Breast epithelium (tissue), 4 donors: Measurements from ENCODE around the gene PTGR3. TPM values are rescaled to one million over a fixed set of nuclear protein-coding genes. Genes with fewer than 3 reads are reported as not detected.
A peak's percentile ranks its signal among the peaks of the same experiment; 100 is the strongest.

Experiments used
- DNase-seq, 2 donors: peaks; one replicate each; pipeline ENCODE4 v3.0.0-alpha.2; 2019; ENCODE audit warnings: low spot score in 2 of 2
- H3K27ac ChIP-seq, 2 donors: fragments of 200-600 bp; sonication (generic) in 1 of 2; one replicate each; pipeline ENCODE4 v1.5.1; 2016 to 2019; ENCODE audit warnings: mild to moderate bottlenecking in 1 of 2
- H3K27me3 ChIP-seq, 2 donors: fragments of 200-600 bp; sonication (generic) in 1 of 2; one replicate each; pipeline versions ENCODE4 v1.5.1 to v1.6.0; 2017 to 2019; ENCODE audit warnings: control low read depth in 1 of 2, mild to moderate bottlenecking in 1 of 2
- H3K36me3 ChIP-seq: fragments of 200-600 bp; one replicate; pipeline ENCODE4 v1.5.1; 2019
- H3K4me1 ChIP-seq, 2 donors: fragments of 200-600 bp; sonication (generic); one replicate each; pipeline ENCODE4 v1.5.1; 2016 to 2019; ENCODE audit warnings: control low read depth in 1 of 2
- H3K4me3 ChIP-seq, 3 donors: fragments of 200-600 bp; sonication (generic); 1 replicate in 2 of 3; 2 replicates in 1 of 3; pipeline ENCODE4 v1.5.1; 2016 to 2019; ENCODE audit warnings: mild to moderate bottlenecking in 3 of 3, moderate library complexity in 2 of 3
- H3K9me3 ChIP-seq, 2 donors: fragments of 200-600 bp; sonication (generic) in 1 of 2; one replicate each; pipeline ENCODE4 v1.5.1; 2016 to 2019; ENCODE audit warnings: control low read depth in 1 of 2
- CTCF ChIP-seq, 3 donors: fragments of 450-650 bp; IDR thresholded peaks; one replicate each; pipeline ENCODE4 v1.5.1; 2016 to 2017; ENCODE audit warnings: antibody characterized with exemption in 3 of 3, mild to moderate bottlenecking in 3 of 3, moderate library complexity in 3 of 3
- POLR2A ChIP-seq: fragments of 450-650 bp; IDR thresholded peaks from one replicate; pipeline ENCODE4 v1.6.1; 2016; ENCODE audit warnings: antibody characterized with exemption, mild to moderate bottlenecking, moderate library complexity
- POLR2AphosphoS5 ChIP-seq, 3 donors: sonication (generic); formaldehyde crosslinking; IDR thresholded peaks; one replicate each; pipeline ENCODE4 v1.6.1; 2017; ENCODE audit warnings: antibody characterized with exemption in 3 of 3
- intact Hi-C: fragments of 100-400 bp; cut with DNase I; formaldehyde crosslinking; loops from one replicate; pipeline ENCODE4 v1.15.1; 2023; ENCODE audit warnings: low total_unique reads
- total RNA-seq, 3 donors: library from RNA; depleted of rRNA; stranded (reverse); fragments of >200 nt; gene quantifications; one replicate each; pipeline ENCODE4 v1.1.0, GENCODE V29; 2016

PTGR3 gene
- total RNA-seq, 3 donors from 2014 or later: 21.3 to 32.9 (median 22.9) TPM

DNA sequence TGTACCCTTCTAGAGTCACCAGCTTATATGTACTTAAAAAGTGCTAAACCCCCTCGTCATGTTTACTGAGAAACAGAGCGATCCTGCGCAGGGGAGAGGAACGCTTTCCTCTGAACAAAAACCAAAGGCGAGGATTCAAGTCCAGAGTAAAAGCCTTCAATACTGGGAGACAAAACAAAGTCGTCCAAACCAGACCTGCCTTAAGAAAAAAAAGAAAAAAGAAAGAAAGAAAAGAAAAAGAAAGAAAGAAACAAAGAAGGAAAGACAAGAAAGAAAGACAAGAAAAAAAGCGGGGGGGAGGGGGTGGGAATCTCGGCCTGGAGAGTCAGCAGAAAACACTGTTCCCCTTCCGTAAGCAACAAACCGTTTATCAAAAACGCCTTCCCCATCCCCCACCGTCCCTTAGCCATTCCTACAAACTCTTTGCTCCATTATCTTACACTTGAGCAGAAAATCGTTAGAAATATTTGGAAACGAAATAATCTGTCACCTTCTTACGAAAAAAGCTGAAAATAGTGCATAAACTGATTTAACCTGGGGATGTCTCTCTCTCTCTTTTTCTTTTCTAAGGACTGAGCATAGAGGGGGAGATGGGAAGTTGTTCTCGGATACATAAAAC lies 3.3 kb downstream of the PTGR3 start:
- peak overlapping the region; percentile 60 to 87 for H3K27ac ChIP-seq
- no peak for DNase-seq
- peak overlapping the region; percentile 43 to 61 (median 52) for H3K4me3 ChIP-seq
- H3K4me1 ChIP-seq: no peaks in the 10 kb centered on the region
- intact Hi-C loops: no loop called here
- H3K36me3 ChIP-seq: no peaks in the 10 kb centered on the region
- H3K27me3 ChIP-seq: no peaks in the 10 kb centered on the region
- no peaks in the 10 kb centered on the region for H3K9me3 ChIP-seq
- TF ChIP-seq POLR2AphosphoS5 (IDR thresholded peaks at IDR 0.05) (no peak), POLR2A (no peak), CTCF (IDR thresholded peaks at IDR 0.05) (no peak)

DNA sequence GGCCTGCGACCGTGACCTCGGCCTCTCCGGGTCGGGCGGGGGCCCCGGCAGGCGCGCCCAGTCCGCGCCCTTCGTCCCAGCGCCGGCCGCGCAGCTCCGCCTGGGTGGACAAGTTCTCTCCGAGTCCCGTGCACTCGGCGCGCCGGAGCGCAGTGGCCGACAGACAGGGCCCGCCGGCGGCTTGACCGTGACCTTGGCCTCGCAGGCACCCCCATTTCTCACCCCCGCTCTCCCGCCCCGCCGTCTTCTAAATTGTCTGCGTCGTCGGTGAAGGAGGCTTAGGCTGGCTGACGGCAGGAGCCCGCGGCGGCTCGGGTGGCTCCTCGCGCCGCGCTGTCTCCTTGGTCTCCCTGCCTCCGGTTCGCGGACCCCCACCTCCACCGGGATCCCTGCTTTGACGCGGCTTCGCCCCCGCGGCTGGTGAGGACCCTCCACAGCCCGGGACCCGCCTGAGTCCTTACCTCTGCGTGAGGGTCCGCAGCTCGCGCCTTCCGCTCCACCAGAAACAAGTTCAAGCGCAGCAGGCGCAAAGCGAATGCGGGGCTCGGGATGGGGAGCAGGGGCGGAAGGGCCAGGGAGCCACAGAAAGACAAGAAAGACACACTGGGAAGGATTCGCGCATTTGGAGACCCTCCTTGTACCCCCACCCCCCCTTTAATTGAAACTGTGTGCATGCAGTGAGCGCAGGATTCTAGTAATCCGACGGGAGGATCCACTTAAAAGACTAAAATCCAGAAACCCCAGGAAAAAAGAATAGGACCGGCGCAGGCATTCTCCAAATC lies 4.0 kb downstream of the PTGR3 start:
- no peaks in the 10 kb centered on the region for H3K9me3 ChIP-seq
- intact Hi-C loops: no loop called here
- H3K27me3 ChIP-seq: no peaks in the 10 kb centered on the region
- peak overlapping the region; percentile 60 to 87 for H3K27ac ChIP-seq
- peak overlapping the region; percentile 43 to 61 (median 52) for H3K4me3 ChIP-seq
- no peak for TF ChIP-seq POLR2AphosphoS5 (IDR thresholded peaks at IDR 0.05)
- no peak for TF ChIP-seq CTCF (IDR thresholded peaks at IDR 0.05)
- no peak for TF ChIP-seq POLR2A
- H3K36me3 ChIP-seq: no peaks in the 10 kb centered on the region
- H3K4me1 ChIP-seq: no peaks in the 10 kb centered on the region
- no peak for DNase-seq

GRCh38 chr18:75204269-75204731 lies 4.6 kb downstream of the PTGR3 start:
- no peak for TF ChIP-seq CTCF (IDR thresholded peaks at IDR 0.05)
- TF ChIP-seq POLR2A: no peak
- no peak for TF ChIP-seq POLR2AphosphoS5 (IDR thresholded peaks at IDR 0.05)

DNA sequence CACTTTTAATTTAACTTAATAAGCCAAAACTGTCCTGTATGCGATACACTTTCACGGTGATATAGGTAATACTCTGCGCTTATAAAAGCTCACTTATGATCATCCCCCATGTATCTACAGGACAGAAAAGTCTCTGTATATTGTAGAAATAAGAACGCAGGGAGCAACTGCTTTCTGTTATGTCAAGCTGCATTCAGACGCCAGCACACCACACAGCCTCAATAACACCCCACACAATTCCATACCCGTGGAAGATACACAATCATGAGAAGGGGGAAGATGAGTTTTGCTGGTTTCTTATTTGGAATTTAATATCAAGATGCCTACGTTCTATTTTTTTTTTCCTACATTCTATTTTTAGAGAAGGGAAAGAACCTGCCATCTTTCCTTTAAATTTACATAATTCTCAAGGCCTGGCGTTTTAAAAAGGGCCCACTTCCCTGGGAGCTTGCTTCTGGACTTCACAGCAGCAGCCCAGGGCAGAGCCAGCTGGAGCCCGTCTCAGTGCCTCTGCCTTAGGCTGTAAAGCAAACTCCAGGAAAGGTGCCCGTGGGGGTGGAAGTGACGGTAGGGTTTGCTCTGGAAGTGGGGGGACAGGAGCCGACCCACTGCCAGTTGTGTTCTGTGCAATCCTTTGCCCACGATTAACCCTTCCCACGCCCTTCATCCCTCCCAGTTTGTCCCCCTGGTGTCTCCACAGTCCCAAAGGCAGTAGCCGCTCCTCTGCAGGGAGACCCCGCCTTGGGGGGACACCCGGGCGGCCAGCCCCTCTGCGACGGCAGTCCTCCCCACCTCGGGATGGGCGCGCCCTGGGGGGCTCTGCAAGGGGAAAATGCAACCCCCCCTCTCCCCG lies 5.3 kb downstream of the PTGR3 start:
- peak overlapping the region; percentile 43 to 61 (median 52) for H3K4me3 ChIP-seq
- peak overlapping the region; percentile 60 to 87 for H3K27ac ChIP-seq

More at GRCh38 chr18:75204269-75204731, 4.6 kb downstream of the PTGR3 start:
- H3K36me3 ChIP-seq: no peaks in the 10 kb centered on the region
- no peaks in the 10 kb centered on the region for H3K9me3 ChIP-seq
- peak overlapping the region; percentile 43 to 61 (median 52) for H3K4me3 ChIP-seq
- intact Hi-C loops: no loop called here
- peak overlapping the region; percentile 60 to 87 for H3K27ac ChIP-seq
- H3K4me1 ChIP-seq: no peaks in the 10 kb centered on the region
- H3K27me3 ChIP-seq: no peaks in the 10 kb centered on the region
- DNase-seq: no peak

More for the DNA sequence above, 5.3 kb downstream of the PTGR3 start:
- no peaks in the 10 kb centered on the region for H3K4me1 ChIP-seq
- no peaks in the 10 kb centered on the region for H3K27me3 ChIP-seq
- no peaks in the 10 kb centered on the region for H3K36me3 ChIP-seq
- TF ChIP-seq POLR2A (no peak), CTCF (IDR thresholded peaks at IDR 0.05) (no peak), POLR2AphosphoS5 (IDR thresholded peaks at IDR 0.05) (no peak)
- H3K9me3 ChIP-seq: no peaks in the 10 kb centered on the region
- intact Hi-C loops: no loop called here
- DNase-seq: no peak
